Measurements from ENCODE around the gene LSM7. TPM values are rescaled to one million over a fixed set of nuclear protein-coding genes. Genes with fewer than 3 reads are reported as not detected.
"Not testable (repeated sequence)": the region's sequence is repeated elsewhere in the genome, so short reads cannot be mapped to it uniquely, and the experiment has no call there.

LSM7 gene
- total RNA-seq, 6 experiments from 2014 or later: 92.1 to 137 (median 118) TPM

DNA sequence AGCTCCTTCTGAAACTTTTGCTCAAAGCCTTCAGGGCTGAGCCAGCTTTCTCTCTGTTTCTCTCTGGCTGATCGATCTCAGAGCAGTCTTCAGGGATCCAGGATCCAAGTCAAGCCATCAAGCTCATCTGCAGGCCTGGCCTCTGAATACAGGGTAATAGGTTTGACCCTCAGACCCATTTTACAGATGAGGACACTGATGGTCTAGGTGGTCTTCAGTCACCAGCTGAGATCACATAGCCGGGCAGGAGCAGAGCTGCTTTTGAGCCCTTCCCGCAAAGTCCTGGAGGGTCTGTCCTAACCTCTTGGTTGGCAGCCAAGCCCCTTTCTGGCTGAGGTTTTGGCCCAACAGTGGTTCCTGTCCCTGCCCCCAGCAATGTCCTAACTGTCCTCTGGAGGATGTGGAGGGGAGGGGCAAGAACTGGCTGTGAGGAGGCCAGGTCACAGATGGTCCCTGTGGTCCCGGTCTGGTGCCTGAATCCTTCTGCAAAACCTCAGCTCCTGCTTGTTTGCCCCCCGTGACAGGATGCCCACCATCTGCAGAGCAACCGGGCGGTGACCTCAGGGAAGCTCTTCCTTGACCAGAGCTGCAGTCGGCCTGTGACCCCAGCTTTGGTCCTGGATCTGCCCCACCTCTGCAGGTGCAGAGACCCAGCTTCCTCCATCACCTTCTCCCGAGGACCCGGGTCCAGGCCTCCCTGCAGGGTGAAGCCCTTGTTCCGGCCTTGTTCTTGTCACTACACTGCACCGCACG, 40.6 kb downstream of the LSM7 start:
- Mint-ChIP-seq H3K27ac (no peak overlapping the region), H3K27me3 (ENCODE audit: insufficient read depth) (peaks cover 22% of the 10 kb centered on the region), H3K36me3 (ENCODE audit: low read depth) (peaks cover 6% of the 10 kb centered on the region; the same call in 1 of the 2 replicates), H3K4me3 (no peak overlapping the region), H3K4me1 (ENCODE audit: low read depth) (no peaks in the 10 kb centered on the region; the same call in 1 of the 2 replicates), H3K9me3 (no peaks in the 10 kb centered on the region)
- no peak for DNase-seq
- no peak for TF ChIP-seq CTCF (IDR thresholded peaks at IDR 0.05)

- Mint-ChIP-seq H3K9me3 (no peaks in the 10 kb centered on the region), H3K27ac (no peak overlapping the region), H3K27me3 (ENCODE audit: insufficient read depth) (peaks cover 19% of the 10 kb centered on the region), H3K36me3 (ENCODE audit: low read depth) (peaks cover 6% of the 10 kb centered on the region; the same call in 1 of the 2 replicates), H3K4me1 (ENCODE audit: low read depth) (peaks cover 5% of the 10 kb centered on the region; the same call in 1 of the 2 replicates), H3K4me3 (no peak overlapping the region)
- no peak for DNase-seq
- no peak for TF ChIP-seq CTCF (IDR thresholded peaks at IDR 0.05)
Observed at GRCh38 chr19:2286402-2287140, 41.8 kb downstream of the LSM7 start.

DNA sequence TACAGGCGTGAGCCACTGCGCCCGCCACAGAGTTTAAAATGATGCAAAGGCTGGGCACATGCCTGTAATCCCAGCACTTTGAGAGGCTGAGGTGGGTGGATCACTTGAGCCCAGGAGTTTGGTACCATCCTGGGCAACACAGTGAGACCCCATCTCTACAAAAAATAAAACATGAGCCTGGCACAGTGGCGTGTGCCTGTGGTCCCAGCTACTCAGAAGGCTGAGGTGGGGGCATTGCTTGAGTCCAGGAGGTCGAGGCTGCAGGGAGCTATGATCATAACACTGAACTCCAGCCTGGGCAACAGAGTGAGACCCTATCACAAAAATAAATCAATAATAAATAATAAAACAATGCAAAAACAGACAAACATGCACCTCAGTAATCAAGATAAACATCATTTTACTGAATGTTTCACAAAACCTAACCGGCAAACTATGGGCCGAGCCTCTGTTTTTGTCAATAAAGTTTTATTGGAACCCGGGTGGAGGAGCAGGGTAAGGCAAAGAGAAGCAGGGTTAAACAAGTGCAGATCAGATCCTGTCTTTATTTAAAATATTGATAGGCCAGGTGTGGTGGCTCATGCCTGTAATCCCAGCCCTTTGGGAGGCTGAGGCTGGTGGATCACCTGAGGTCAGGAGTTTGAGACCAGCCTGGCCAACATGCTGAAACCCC, 44.4 kb downstream of the LSM7 start:
- Mint-ChIP-seq H3K27me3 (ENCODE audit: insufficient read depth) (peaks cover 11% of the 10 kb centered on the region), H3K4me1 (ENCODE audit: low read depth) (peaks cover 5% of the 10 kb centered on the region; the same call in 1 of the 2 replicates), H3K4me3 (no peak overlapping the region), H3K9me3 (no peaks in the 10 kb centered on the region), H3K36me3 (ENCODE audit: low read depth) (peaks cover 4% of the 10 kb centered on the region; the same call in 1 of the 2 replicates), H3K27ac (no peak overlapping the region)
- no peak for DNase-seq
- TF ChIP-seq CTCF (IDR thresholded peaks at IDR 0.05): no peak

DNA sequence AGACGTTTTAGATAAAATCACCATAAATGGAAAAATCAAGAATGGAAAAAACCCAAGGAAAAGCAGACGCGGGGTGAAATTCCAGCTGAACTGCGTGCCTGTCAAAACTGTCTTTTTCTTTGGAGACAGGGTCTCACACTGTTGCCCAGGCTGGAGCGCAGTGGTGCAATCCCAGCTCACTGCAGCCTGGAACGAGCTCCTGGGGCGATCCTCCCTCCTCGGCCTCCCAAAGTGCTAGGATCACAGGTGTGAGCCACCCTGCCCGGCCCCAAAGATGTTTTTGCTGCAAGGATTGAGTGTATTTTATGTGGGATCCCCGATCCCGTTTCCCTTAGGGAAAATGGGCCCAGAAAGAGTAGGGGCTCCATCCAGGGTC, 45.5 kb downstream of the LSM7 start:
- DNase-seq: no peak
- Mint-ChIP-seq H3K27me3 (ENCODE audit: insufficient read depth) (peaks cover 9% of the 10 kb centered on the region), H3K9me3 (no peaks in the 10 kb centered on the region), H3K4me3 (0 out of 2 replicates have a peak overlapping the region, but pooled peaks have one; percentile 33), H3K36me3 (ENCODE audit: low read depth) (no peaks in the 10 kb centered on the region), H3K4me1 (ENCODE audit: low read depth) (peaks cover 5% of the 10 kb centered on the region; the same call in 1 of the 2 replicates), H3K27ac (no peak overlapping the region; the same call in 1 of the 2 replicates)
- no peak for TF ChIP-seq CTCF (IDR thresholded peaks at IDR 0.05)

DNA sequence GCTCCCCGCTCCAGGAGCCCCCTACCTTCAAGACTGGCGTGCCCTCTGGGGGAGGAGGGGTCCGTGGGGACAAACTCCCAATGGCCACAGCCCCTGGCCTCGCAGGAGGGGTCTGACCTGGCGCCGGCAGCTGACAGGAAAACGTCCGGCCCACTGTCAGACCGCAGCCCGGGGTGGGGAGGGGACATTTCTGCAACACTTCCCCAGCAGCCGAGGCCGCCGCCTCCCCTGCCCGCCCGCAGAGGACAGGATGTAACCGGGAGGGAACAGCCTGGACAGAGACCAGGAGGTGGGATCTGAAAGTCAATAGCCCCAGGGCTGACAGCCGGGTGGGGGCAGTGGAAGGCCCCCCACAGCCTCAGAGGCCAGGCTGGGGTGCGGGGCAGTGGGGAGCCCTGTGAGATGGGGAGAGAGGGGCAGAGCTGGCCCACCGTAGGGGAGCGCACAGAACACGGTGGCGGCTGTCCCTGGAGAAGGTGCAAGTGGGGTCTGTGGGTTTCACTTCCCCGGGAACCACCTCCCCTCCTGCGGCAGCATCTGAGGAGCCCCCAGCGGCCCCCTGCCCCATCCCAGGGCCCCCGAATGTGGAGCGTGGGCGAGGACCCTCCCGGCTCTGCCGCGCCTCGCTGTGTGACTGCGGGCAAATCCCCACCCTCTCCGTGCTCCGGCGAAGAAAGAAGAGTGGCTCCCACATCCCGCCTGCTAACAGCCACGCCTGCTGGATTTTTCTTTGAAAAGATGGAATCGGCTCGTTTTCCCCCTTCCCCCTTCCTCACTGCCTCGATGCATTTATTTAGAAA, 46.1 kb downstream of the LSM7 start, which contains the start of gene PEAK3:
Gene PEAK3 (minus strand): TSS at position 114 of the 800 bp plus-strand sequence. CDS start 1,244 bp downstream, outside the sequence.
- no peak for TF ChIP-seq CTCF (IDR thresholded peaks at IDR 0.05)
- Mint-ChIP-seq H3K4me3 (peak within 1 kb of the TSS; percentile 73), H3K27me3 (ENCODE audit: insufficient read depth) (peaks cover 9% of the 10 kb centered on the region), H3K9me3 (no peaks in the 10 kb centered on the region), H3K27ac (peak within 1 kb of the TSS; percentile 24; the same call in 1 of the 2 replicates), H3K36me3 (ENCODE audit: low read depth) (peaks cover 2% of the 10 kb centered on the region; the same call in 1 of the 2 replicates), H3K4me1 (ENCODE audit: low read depth) (peaks cover 7% of the 10 kb centered on the region; the same call in 1 of the 2 replicates)
- no peak for DNase-seq

DNA sequence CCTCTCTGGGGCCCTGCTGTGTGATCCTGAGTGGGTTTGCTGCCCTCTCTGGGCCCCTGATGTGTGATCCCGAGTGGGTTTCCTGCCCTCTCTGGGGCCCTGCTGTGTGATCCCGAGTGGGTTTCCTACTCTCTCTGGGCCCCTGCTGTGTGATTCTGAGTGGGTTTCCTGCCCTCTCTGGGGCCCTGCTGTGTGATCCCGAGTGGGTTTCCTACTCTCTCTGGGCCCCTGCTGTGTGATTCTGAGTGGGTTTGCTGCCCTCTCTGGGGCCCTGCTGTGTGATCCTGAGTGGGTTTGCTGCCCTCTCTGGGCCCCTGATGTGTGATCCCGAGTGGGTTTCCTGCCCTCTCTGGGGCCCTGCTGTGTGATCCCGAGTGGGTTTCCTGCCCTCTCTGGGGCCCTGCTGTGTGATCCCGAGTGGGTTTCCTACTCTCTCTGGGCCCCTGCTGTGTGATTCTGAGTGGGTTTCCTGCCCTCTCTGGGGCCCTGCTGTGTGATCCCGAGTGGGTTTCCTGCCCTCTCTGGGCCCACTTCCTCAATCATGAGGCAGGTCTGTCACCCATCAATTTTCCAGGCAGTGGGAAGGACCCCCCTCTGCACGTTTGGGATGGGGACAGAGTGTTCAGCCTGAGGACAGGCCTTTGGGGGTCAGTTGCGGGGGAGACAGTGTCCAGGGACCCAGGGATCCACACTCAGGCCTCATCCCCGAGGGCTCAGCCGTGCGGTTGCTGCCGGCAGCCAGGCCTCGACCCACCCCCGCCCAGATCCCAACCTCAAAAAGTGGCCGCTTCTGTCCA, 46.9 kb downstream of the LSM7 start:
- Mint-ChIP-seq H3K4me1 (ENCODE audit: low read depth) (peaks cover 11% of the 10 kb centered on the region; the same call in 1 of the 2 replicates), H3K4me3 (peak overlapping the region; percentile 73)
- DNase-seq; H3K36me3 Mint-ChIP-seq (ENCODE audit: low read depth); H3K27ac Mint-ChIP-seq; H3K27me3 Mint-ChIP-seq (ENCODE audit: insufficient read depth); H3K9me3 Mint-ChIP-seq: not testable (repeated sequence)
